Fibroblast of villous mesenchyme (primary cell): ENCODE results near the gene SETD1A. TPM values are rescaled to one million over a fixed set of nuclear protein-coding genes. Genes with fewer than 3 reads are reported as not detected.

Experiments
- DNase-seq: peaks from one replicate; pipeline ENCODE4 v3.0.0-alpha.2; 2010; ENCODE audit warnings: low read depth
- H3K4me3 ChIP-seq: 2 replicates; pipeline ENCODE4 v1.5.1; 2011; ENCODE audit warnings: low read depth, mild to moderate bottlenecking, low read length
- CTCF ChIP-seq: IDR thresholded peaks from 2 replicates; pipeline ENCODE4 v1.5.1; 2012; ENCODE audit warnings: low read depth, mild to moderate bottlenecking, low read length; ENCODE audit not compliant: insufficient read depth
- total RNA-seq: library from RNA; depleted of rRNA; stranded (reverse); fragments of >200 nt; gene quantifications from 2 replicates; pipeline ENCODE4 v1.2.3, GENCODE V29; 2012

The SETD1A gene
- total RNA-seq, 1 donor, result 3.5 TPM

GRCh38 chr16:31004658-31005057, 47.1 kb downstream of the SETD1A start:
- TF ChIP-seq CTCF, result no peak
- no peak for DNase-seq
- no peak overlapping the region for H3K4me3 ChIP-seq

- no peak for TF ChIP-seq CTCF
- no peak for DNase-seq
- H3K4me3 ChIP-seq, result no peak overlapping the region
Observed at GRCh38 chr16:31005350-31006085, 48.0 kb downstream of the SETD1A start.

GRCh38 chr16:31006086-31006385, 48.5 kb downstream of the SETD1A start:
- no peak for DNase-seq
- no peak overlapping the region for H3K4me3 ChIP-seq
- no peak for TF ChIP-seq CTCF

GRCh38 chr16:31006589-31006988, 49.0 kb downstream of the SETD1A start:
- no peak for TF ChIP-seq CTCF
- no peak overlapping the region for H3K4me3 ChIP-seq
- DNase-seq, result no peak

GRCh38 chr16:31007684-31008083, 50.1 kb downstream of the SETD1A start:
- TF ChIP-seq CTCF, result no peak
- no peak for DNase-seq
- no peak overlapping the region for H3K4me3 ChIP-seq

GRCh38 chr16:31008149-31008548, 50.6 kb downstream of the SETD1A start:
- TF ChIP-seq CTCF, result no peak
- DNase-seq, result no peak
- no peak overlapping the region for H3K4me3 ChIP-seq

- H3K4me3 ChIP-seq, result no peak overlapping the region
- no peak for DNase-seq
- TF ChIP-seq CTCF, result no peak
Observed at GRCh38 chr16:31008551-31008950, 51.0 kb downstream of the SETD1A start.
